B cell (primary cell): ENCODE results near the gene ZNF329. TPM values are rescaled to one million over a fixed set of nuclear protein-coding genes. Genes with fewer than 3 reads are reported as not detected.

Experiments
- ATAC-seq: fragments of 200-7000 bp; cut with Tn5 transposase; one replicate; pipeline ENCODE4 v1.10.0; 2021; ENCODE audit warnings: low read depth, mild to moderate bottlenecking, moderate number of reproducible peaks, moderate library complexity
- CTCF ChIA-PET: fragments of 350-600 bp; sonication (Branson Sonifier 250); formaldehyde crosslinking; loops from one replicate; lab custom pipeline; 2021; ENCODE audit warnings: antibody characterized with exemption, inconsistent platforms; lab: Charles Lee
- POLR2A ChIA-PET: fragments of 350-600 bp; sonication (Branson Sonifier 250); formaldehyde crosslinking; loops from one replicate; lab custom pipeline; 2021; ENCODE audit warnings: antibody characterized with exemption; lab: Charles Lee
- DNase-seq: peaks from one replicate; pipeline ENCODE4 v3.0.0; 2013
- H2AFZ ChIP-seq: 2 replicates; pipeline ENCODE4 v1.6.1; 2012; ENCODE audit warnings: mild to moderate bottlenecking, low read depth, low read length; ENCODE audit not compliant: insufficient read depth, poor library complexity, severe bottlenecking
- H3K27ac ChIP-seq, 2 donors: 1 replicate in 1 of 2; 2 replicates in 1 of 2; pipeline ENCODE4 v1.5.1; 2012 to 2013; ENCODE audit warnings: low read length in 2 of 2, mild to moderate bottlenecking in 2 of 2, moderate library complexity in 1 of 2
- H3K27me3 ChIP-seq, 4 experiments: fragments of 200-600 bp in 1 of 4; sonication (generic) in 1 of 4; replicated peaks in 1 of 4; 1 replicate in 2 of 4; 2 replicates in 2 of 4; pipeline versions ENCODE4 v1.6.1 to v1.7.0; 2013 to 2016; ENCODE audit warnings: low read length in 3 of 4, mild to moderate bottlenecking in 2 of 4, mixed read lengths in 1 of 4, moderate library complexity in 1 of 4; ENCODE audit not compliant: insufficient read depth in 4 of 4, control insufficient read depth in 3 of 4; ENCODE audit errors: control extremely low read depth in 1 of 4
- H3K36me3 ChIP-seq, 2 experiments: replicated peaks in 1 of 2; 1 replicate in 1 of 2; 2 replicates in 1 of 2; pipeline versions ENCODE4 v1.6.1 to v1.7.1; 2013; ENCODE audit warnings: low read length in 1 of 2; ENCODE audit not compliant: insufficient read depth in 2 of 2, control insufficient read depth in 1 of 2; ENCODE audit errors: control extremely low read depth in 1 of 2, extremely low read depth in 1 of 2
- H3K4me1 ChIP-seq, 2 donors: fragments of 200-600 bp in 1 of 2; sonication (generic) in 1 of 2; 1 replicate in 1 of 2; 2 replicates in 1 of 2; pipeline versions ENCODE4 v1.5.1 to v1.6.1; 2013 to 2017; ENCODE audit warnings: low read length in 2 of 2; ENCODE audit not compliant: control insufficient read depth in 2 of 2, insufficient read depth in 2 of 2
- H3K4me2 ChIP-seq: replicated peaks from 2 replicates; pipeline ENCODE3; 2012; ENCODE audit warnings: mild to moderate bottlenecking, low read depth, low read length; ENCODE audit not compliant: poor library complexity, severe bottlenecking
- H3K4me3 ChIP-seq, 5 experiments: fragments of 200-600 bp in 1 of 5; sonication (generic) in 1 of 5; 1 replicate in 3 of 5; 2 replicates in 2 of 5; pipeline versions ENCODE4 v1.5.1 to v1.7.0; 2011 to 2016; ENCODE audit warnings: low read length in 4 of 5, mild to moderate bottlenecking in 4 of 5, low read depth in 2 of 5, control low read depth in 1 of 5, moderate library complexity in 1 of 5; ENCODE audit not compliant: insufficient read depth in 1 of 5; ENCODE audit errors: control extremely low read depth in 1 of 5, extremely low read depth in 1 of 5
- H3K79me2 ChIP-seq: fragments of 200-600 bp; sonication (generic); one replicate; pipeline ENCODE4 v1.6.0; 2016; ENCODE audit warnings: low read length; ENCODE audit not compliant: control insufficient read depth, insufficient read depth
- H3K9ac ChIP-seq: fragments of 200-600 bp; sonication (generic); 2 replicates; pipeline ENCODE4 v1.6.1; 2017; ENCODE audit warnings: mild to moderate bottlenecking, low read length, moderate library complexity
- H3K9me3 ChIP-seq, 3 donors: one replicate each; pipeline versions ENCODE4 v1.6.1 to v1.7.1; 2013; ENCODE audit warnings: low read length in 2 of 3; ENCODE audit not compliant: control insufficient read depth in 2 of 3, insufficient read depth in 1 of 3; ENCODE audit errors: control extremely low read depth in 1 of 3
- H4K20me1 ChIP-seq: 2 replicates; pipeline ENCODE4 v1.6.0; 2012; ENCODE audit warnings: mild to moderate bottlenecking, low read length; ENCODE audit not compliant: insufficient read depth, control insufficient read depth, poor library complexity, severe bottlenecking
- H3K27ac Mint-ChIP-seq: one replicate; pipeline ENCODE4 v1.8.0; 2021; ENCODE audit warnings: mixed read lengths
- H3K27me3 Mint-ChIP-seq: one replicate; pipeline ENCODE4 v1.8.0; 2021; ENCODE audit warnings: mixed read lengths
- H3K4me1 Mint-ChIP-seq: one replicate; pipeline ENCODE4 v1.8.0; 2021; ENCODE audit warnings: mixed read lengths
- H3K4me3 Mint-ChIP-seq: one replicate; pipeline ENCODE4 v1.8.0; 2021; ENCODE audit warnings: mixed read lengths
- H3K9me3 Mint-ChIP-seq: one replicate; pipeline ENCODE4 v1.8.0; 2022; ENCODE audit warnings: mixed read lengths; ENCODE audit not compliant: insufficient read depth
- CTCF ChIP-seq: fragments of 200-600 bp; IDR thresholded peaks from one replicate; pipeline ENCODE4 v1.8.0; 2022; ENCODE audit warnings: antibody characterized with exemption, mild to moderate bottlenecking
- EZH2 ChIP-seq: IDR thresholded peaks from 2 replicates; pipeline ENCODE4 v1.6.1; 2012; ENCODE audit warnings: borderline replicate concordance, low read depth, mild to moderate bottlenecking, moderate library complexity, low read length; ENCODE audit not compliant: insufficient read depth, poor library complexity, severe bottlenecking
- WGBS: methylation state at CpG from one replicate; pipeline ENCODE4 v1.1.5; 2013; ENCODE audit warnings: missing lambda C conversion rate; ENCODE audit not compliant: insufficient coverage; 5-methylcytosine and 5-hydroxymethylcytosine counted together
- intact Hi-C: fragments of 100-400 bp; cut with micrococcal nuclease; formaldehyde crosslinking; loops from one replicate; pipeline ENCODE4 v1.10.0; 2022
- polyA plus RNA-seq: library from polyadenylated mRNA; depleted of rRNA; stranded (reverse); fragments of >200 nt; gene quantifications from 2 replicates; pipeline ENCODE4 v1.2.3, GENCODE V29; 2012
- total RNA-seq, 2 donors: library from RNA; stranded (reverse); fragments of 120-200 nt in 1 of 2; gene quantifications; 1 replicate in 1 of 2; 2 replicates in 1 of 2; pipeline versions ENCODE4 v1.2.3 to v1.2.4, GENCODE V29; 2013 to 2022

ZNF329 gene
- total and polyA plus RNA-seq, 2 donors (not counting 1 experiment from before 2014, with no cell fraction given) = 5.4 to 12.5 TPM

GRCh38 chr19:58182989-58183816 lies 32.6 kb upstream of the ZNF329 start, which contains the start of gene ZNF274:
ZNF274 (plus strand) TSS chr19:58183061; CDS start chr19:58183966, 905 bp downstream.
- peak within 1 kb of the TSS; percentile 78 to 100 (median 88) for H3K4me3 ChIP-seq
- peaks cover 40% of the 10 kb centered on the region for H3K79me2 ChIP-seq
- ChIA-PET POLR2A (interaction anchor here (0.6 to 1.6 kb wide), 12 partner anchors 10 to 550 kb away, joined by 3 to 7 read pairs (median 3); partner anchors contain the start of genes TRIM28, ZNF132, ZNF211 and ZNF329), CTCF (interaction anchor here (0.6 to 1.2 kb wide), 5 partner anchors 28 to 697 kb away, joined by 3 read pairs; partner anchors contain the start of gene ZBTB45)
- H3K36me3 ChIP-seq = peaks cover 6 to 31% of the 10 kb centered on the region in 2 experiments
- no peaks in the 10 kb centered on the region for H3K27me3 ChIP-seq
- peak within 1 kb of the TSS; percentile 98 for H3K9ac ChIP-seq
- H3K9me3 ChIP-seq = peaks cover 7 to 95% (median 72%) of the 10 kb centered on the region in 3 donors
- WGBS = under 1% methylated on average over 80 of the region's 80 CpGs
- H3K4me1 Mint-ChIP-seq = peaks cover 26% of the 10 kb centered on the region
- H3K27ac Mint-ChIP-seq = peak within 1 kb of the TSS; percentile 100
- peak within 1 kb of the TSS; percentile 81 for H3K4me2 ChIP-seq
- ATAC-seq (peak; percentile 85), DNase-seq (peak; percentile 97)
- intact Hi-C loops = loop anchor here (1.0 to 2.0 kb wide), 10 partner anchors 32 to 656 kb away; partner anchors contain the start of genes ERVK3-1, ZNF132, ZNF329 and ZNF446
- peaks cover 15% of the 10 kb centered on the region for H3K9me3 Mint-ChIP-seq
- H3K4me3 Mint-ChIP-seq = peak within 1 kb of the TSS; percentile 96
- no peak for TF ChIP-seq EZH2
- no peak for TF ChIP-seq CTCF
- H2AFZ ChIP-seq = peak within 1 kb of the TSS; percentile 85
- H3K4me1 ChIP-seq = peaks cover 12 to 20% of the 10 kb centered on the region in 2 donors
- H4K20me1 ChIP-seq = no peaks in the 10 kb centered on the region
- H3K27me3 Mint-ChIP-seq = no peaks in the 10 kb centered on the region
- peak within 1 kb of the TSS; percentile 99 to 100 for H3K27ac ChIP-seq
